NCI-H1105 (cell line): ENCODE data around the gene DHRS7B.
"Not testable (repeated sequence)": the region's sequence is repeated elsewhere in the genome, so short reads cannot be mapped to it uniquely, and the experiment has no call there.

ENCODE experiments used
- DNase-seq: peaks from one replicate; lab custom pipeline; 2025; lab: John Stamatoyannopoulos, UW

The DHRS7B gene

DNA sequence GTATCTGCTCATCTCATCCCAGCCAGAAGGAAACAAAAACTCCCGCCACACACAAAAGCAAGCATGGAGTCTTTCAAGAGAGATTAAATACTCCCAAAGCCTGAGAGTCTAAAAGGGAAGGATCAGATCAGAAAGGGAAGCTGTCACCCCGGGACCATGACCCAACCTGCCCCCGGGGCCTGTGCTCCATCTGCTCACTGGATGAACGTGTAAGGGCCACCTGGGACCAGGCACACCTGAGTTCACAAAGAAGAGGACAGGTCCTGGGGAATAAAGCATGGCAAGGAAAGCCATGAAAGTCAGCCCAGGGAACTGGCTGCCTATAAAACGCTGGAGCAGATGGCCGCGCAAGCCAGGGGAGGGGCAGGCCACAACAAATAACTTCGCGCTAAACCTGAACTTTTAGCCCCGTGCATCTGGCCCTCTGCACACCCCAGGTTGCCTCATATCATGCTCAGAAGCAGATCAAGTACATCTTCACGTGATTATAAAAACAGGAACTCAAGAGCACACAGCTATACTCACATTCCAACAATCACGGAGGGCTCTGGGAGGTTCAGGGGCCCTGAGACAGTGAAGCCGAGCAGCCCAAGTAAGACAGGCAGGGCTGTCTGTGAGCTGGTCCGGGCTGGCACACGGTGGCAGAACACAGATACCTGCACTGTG is 83.8 kb downstream of the DHRS7B start:
- DNase-seq, result no peak

GRCh38 chr17:21211825-21212479 is 85.2 kb downstream of the DHRS7B start:
- no peak for DNase-seq

GRCh38 chr17:21212826-21213637 is 86.3 kb downstream of the DHRS7B start:
- no peak for DNase-seq

- no peak for DNase-seq
Measured at GRCh38 chr17:21213638-21214014, 86.9 kb downstream of the DHRS7B start.

- peak; percentile 96 for DNase-seq
Measured at GRCh38 chr17:21214015-21214776, 87.4 kb downstream of the DHRS7B start, which contains the start of gene TMEM11. TMEM11 (minus strand) TSS chr17:21214161; CDS start chr17:21214152, 9 bp downstream.

- no peak for DNase-seq
Measured at GRCh38 chr17:21214777-21215541, 88.2 kb downstream of the DHRS7B start.

DNA sequence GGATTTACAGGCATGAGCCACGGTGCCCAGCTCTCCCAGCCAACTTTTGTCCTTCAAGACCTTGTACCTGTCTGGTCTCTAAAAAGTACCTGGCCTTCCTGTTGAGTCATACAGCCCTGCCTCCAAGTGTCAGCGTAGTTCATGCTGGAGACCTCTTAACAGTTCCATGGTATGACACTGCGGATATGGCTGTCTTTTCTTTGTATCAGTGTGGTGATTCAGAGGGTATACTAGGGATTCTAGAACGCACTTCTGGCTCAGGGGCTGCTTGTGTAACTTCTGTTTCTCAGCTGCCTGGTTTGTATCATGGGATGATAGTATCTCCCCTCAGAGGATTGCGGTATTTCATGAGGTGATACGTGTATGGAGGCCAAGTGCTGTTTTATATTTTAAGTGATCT is 89.2 kb downstream of the DHRS7B start:
- DNase-seq, result no peak

GRCh38 chr17:21217346-21217745 is 90.6 kb downstream of the DHRS7B start:
- no peak for DNase-seq

- DNase-seq, result no peak
Measured at GRCh38 chr17:21218101-21218500, 91.3 kb downstream of the DHRS7B start.

- no peak for DNase-seq
Measured at GRCh38 chr17:21218831-21219380, 92.1 kb downstream of the DHRS7B start.

- no peak for DNase-seq
Measured at GRCh38 chr17:21223086-21223485, 96.3 kb downstream of the DHRS7B start.

DNA sequence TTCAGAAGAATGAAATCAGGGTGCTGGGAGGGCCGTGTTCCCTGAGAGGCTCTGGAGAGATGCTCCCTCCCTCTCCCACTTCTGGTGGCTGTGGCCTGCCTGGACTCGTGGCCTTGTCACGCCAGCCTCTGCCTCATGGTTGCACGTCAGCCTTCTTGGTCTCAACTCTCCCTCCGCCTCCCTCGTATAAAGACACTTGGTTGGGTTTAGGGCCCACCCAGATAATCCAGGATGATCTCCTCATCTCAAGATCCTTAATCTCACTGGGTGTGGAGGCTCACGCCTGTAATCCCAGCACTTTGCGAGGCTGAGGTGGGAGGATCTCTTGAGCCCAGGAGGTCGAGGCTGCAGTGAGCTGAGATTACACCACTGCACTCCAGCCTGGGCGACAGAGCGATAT is 100.5 kb downstream of the DHRS7B start:
- DNase-seq, result not testable (repeated sequence)

DNA sequence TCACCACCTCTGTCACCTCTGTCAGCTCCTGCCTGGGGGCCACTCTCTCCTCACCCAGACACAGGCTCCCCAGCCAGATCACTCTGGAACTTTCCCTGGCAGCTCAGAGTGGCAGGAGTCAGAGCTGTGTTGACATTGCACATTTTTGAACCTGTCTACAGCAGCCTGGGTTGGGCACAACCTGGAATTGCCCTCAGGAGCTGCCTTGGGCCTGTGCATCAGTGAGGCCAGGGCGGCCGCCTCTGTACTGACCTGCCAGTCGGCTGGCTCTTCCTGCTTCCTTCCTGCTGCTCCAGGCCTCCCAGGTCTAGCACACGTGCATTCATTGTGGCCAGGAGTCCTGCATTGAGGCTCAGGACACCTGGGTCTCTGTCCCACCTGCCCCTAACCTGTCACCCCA is 101.3 kb downstream of the DHRS7B start:
- no peak for DNase-seq

- DNase-seq, result no peak
Measured at GRCh38 chr17:21228845-21229244, 102.1 kb downstream of the DHRS7B start.

GRCh38 chr17:21231533-21231932 is 104.8 kb downstream of the DHRS7B start:
- DNase-seq, result no peak

GRCh38 chr17:21232033-21232749 is 105.4 kb downstream of the DHRS7B start:
- no peak for DNase-seq

DNA sequence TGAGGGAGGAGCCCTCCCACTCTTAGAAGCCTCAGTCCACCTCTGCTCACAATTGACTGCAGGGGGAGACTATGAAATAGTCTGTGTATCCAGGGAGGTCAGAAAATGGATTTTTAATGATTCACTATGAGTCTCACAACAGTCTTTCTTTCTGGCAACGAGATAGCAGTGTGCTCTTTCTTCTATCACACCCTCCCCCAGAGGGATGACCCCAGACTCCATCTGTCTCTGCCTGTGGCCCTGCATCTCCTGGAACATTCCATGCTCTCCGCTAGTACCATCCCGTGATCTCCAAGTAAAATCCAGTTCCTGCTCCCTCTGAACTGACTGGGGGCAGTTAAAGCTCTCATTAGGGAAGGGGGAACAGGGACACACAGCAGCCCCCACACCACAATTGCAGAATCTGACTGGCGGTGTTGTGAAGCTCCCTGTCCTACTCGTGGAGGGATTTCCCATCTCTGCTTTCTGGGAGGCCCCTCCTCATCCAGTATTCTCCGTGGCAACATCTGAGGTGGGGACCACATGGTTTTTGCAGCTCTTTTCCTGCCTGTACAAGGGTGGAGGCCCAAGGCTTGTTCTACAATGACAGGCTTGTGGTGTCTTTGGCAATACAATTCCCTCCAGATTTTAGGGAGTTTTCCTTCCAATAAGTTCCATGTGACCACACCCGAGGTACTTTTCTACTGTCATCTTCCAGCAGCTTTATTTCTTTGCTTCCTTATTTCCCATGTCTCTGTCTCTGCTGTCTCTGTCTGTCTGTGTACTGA is 107.0 kb downstream of the DHRS7B start:
- no peak for DNase-seq

DNA sequence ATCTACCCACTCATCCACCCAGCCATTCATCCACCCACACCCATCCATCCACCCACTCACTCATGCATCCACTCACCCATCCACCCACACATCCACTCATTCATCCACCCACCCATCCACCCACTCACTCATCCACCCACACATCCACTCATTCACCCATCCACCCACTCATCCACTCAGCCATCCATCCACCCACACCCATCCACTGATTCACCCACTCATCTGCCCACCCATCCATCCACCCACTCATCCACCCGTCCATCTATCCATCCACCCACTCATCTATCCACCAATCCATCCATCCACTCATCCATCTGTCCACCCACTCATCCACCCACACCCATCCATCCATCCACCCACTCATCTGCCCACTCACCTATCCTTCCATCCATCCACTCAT is 109.2 kb downstream of the DHRS7B start:
- DNase-seq, result no peak

- peak; percentile 7 for DNase-seq
Measured at GRCh38 chr17:21239680-21240368, 113.1 kb downstream of the DHRS7B start.
